ENCODE data around the gene BNIP5.
"Not testable (repeated sequence)": the region's sequence is repeated elsewhere in the genome, so short reads cannot be mapped to it uniquely, and the experiment has no call there.

Gene BNIP5

GRCh38 chr6:36364669-36365479 is 28.2 kb upstream of the BNIP5 start:
- DNase-seq = no peak

DNA sequence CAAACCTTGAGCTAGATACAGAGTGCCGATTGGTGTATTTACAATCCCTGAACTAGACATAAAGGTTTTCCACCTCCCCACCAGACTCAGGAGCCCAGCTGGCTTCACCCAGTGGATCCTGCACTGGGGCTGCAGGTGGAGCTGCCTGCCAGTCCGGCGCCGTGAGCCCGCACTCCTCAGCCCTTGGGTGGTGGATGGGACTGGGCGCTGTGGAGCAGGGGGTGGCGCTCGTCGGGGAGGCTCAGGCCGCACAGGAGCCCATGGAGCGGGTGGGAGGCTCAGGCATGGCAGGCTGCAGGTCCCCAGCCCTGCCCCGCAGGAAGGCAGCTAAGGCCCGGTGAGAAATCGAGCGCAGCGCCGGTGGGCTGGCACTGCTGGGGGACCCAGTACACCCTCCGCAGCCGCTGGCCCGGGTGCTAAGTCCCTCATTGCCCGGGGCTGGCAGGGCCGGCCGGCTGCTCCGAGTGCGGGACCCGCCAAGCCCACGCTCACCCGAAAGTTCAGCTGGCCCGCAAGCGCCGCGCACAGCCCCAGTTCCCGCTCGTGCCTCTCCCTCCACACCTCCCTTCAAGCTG is 27.5 kb upstream of the BNIP5 start:
- DNase-seq = not testable (repeated sequence)

GRCh38 chr6:36363371-36363752 is 26.7 kb upstream of the BNIP5 start:
- DNase-seq = not testable (repeated sequence)

- DNase-seq = no peak
Measured at GRCh38 chr6:36362551-36363370, 26.1 kb upstream of the BNIP5 start.

GRCh38 chr6:36361071-36361470 is 24.4 kb upstream of the BNIP5 start:
- no peak for DNase-seq

- peak; percentile 68 to 69 for DNase-seq
Measured at GRCh38 chr6:36360241-36361054, 23.8 kb upstream of the BNIP5 start.

- DNase-seq = no peak
Measured at GRCh38 chr6:36358226-36358915, 21.7 kb upstream of the BNIP5 start.

- DNase-seq = no peak
Measured at GRCh38 chr6:36357872-36358225, 21.2 kb upstream of the BNIP5 start.

DNA sequence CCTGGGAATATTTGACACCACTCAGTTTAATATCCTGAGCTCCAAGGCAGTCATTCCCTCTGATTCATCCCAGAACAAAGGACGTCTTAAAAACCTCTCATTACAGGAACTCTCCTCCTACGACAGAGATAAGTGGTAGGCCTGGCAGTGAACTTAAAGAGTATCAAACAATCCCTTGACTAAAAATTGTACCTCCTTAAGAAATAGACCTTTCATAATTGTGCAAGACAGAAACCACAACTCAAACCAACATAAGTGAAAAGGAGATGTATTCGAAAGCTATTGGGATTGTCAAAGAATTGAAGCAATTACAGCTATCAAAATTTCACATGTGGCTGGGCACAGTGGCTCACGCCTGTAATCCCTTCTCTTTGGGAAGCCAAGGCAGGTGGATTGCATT is 19.1 kb upstream of the BNIP5 start:
- no peak for DNase-seq

DNA sequence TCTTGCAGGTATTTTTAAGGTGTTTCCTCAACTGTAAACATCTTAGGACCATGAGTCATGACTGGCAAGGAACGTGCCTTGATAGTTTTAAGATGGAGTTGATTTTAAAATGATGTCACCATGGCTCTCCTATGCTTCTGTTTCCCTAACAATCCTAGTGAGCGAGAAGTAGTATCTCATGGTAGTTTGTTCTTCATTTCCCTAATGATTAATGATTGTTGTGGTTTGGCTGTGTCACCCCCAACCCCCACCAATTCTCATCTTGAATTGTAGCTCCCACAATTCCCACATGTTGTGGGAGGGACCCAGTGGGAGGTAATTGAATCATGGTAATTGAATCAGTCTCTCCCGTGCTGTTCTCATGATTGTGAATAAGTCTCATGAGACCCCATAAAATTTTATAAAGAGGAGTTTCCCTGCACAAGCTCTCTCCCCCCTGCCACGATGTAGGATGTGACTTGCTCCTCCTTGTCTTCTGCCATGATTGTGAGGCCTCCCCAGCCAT is 16.8 kb upstream of the BNIP5 start:
- no peak for DNase-seq

DNA sequence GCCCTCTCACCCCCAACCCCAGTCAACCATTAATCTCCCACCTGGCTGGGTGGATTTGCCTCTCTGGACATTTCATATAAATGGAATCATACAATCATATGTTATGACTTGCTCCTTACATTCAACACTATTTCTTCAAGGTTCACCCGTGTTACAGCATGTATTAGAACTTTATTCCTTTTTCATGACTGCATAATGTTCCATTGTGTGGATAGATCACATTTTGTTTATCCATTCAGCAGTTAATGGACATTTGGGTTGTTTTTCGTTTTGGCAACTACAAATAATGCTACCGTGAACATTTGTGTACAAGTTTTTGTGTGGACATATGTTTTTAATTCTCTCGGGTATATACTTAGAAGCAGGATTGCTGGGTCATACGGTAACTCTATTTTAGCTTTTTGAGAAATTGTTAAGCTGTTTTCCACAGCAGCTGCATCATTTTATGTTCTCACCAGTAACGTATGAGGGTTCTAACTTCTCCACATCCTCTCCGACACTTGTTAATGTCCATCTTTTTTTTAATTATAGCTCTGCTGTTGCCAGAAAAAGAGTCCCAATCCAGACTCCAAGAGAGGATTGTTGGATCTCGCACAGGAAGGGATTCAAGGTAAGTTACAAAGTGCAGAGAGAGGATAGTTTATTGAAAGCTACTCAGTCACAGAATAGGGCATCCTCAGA is 15.9 kb upstream of the BNIP5 start:
- DNase-seq = no peak

- no peak for DNase-seq
Measured at GRCh38 chr6:36350681-36351571, 14.2 kb upstream of the BNIP5 start.

- DNase-seq = no peak
Measured at GRCh38 chr6:36350082-36350481, 13.4 kb upstream of the BNIP5 start.

- DNase-seq = no peak
Measured at GRCh38 chr6:36349240-36349639, 12.6 kb upstream of the BNIP5 start.

GRCh38 chr6:36347621-36348020 is 10.9 kb upstream of the BNIP5 start:
- DNase-seq = no peak

- DNase-seq = no peak
Measured at GRCh38 chr6:36346486-36347273, 10.0 kb upstream of the BNIP5 start.

DNA sequence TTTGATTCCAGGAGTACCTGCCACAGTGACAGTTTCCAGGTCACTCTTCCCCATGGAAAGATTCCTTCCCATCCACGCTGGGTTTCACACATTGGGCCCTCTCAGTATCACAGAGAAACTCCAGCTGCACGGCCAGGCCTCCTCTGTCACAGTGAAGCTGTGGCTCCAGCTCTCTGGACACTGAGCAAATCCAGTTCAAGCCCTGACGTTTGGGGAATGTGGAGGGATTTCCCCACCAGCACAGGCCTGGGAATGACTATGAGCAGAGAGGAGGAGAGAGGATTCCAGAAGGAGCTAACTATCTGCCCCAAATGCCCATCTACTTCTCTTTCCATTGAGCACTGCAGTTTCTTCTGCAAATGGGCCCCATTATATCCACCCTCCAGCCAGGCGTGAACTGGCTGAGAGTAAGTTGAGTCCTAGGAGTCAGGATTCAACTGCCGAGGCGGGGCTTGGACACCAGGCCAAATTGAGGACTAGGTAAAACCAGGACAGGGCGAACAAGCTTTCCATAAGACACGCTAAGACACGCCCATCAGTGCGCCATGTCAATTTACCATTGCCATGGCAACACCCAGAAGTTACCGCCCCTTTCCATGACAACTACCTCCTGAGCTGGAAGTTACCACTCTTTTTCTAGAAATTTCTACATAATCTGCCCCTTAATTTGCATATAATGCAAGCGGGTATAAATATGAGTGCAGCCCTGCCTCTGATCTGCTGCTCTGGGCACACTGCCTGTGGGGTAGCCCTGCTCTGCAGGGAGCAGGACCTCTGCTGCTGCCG is 9.2 kb upstream of the BNIP5 start:
- DNase-seq = no peak

DNA sequence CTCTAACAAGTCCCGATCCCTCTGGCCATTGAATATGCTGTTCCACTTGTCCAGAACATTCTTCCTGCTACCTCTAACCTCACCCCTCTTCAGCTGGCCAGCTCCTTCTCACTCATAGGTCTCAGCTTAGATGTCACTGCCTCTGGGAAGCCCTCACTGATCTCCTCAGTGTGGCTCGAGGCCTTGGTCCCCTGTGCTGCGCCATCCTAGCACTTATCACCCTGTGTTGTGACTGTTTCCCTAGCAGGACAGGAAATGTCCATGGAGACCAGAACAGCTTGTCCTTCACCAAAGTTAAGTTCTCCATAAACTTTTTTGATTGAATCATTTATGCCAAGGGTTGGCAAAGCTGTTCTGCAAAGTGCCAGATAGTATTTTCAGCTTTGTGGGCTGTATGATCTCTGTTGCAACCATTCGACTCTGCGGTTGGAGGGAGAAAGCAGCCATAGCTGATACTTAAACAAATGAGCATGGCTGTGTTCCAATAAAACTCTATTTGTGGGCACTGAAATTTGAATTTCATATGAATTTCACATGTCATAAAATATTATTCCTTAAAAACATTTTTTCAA is 6.5 kb upstream of the BNIP5 start:
- DNase-seq = no peak

Data from activated CD4-positive, alpha-beta T cell treated with anti-CD3 and anti-CD28 coated beads for 4 hours (primary cell).